ENCODE measurements around the gene CBLN3. TPM values are rescaled to one million over a fixed set of nuclear protein-coding genes. Genes with fewer than 3 reads are reported as not detected.

CBLN3 gene
- total and polyA plus RNA-seq, 9 of the 15 experiments (the other 6 are each of a cell fraction or from before 2014, with no cell fraction given) = 0.05 to 0.59 (median 0.26) TPM; not detected in 1

- TF ChIP-seq ZBTB11 (CRISPR knock-in tag; IDR thresholded peaks at IDR 0.05) = no peak
- no peak for TF ChIP-seq ZNF280B (CRISPR knock-in tag; IDR thresholded peaks at IDR 0.05)
- no peak for TF ChIP-seq ARNT (IDR thresholded peaks at IDR 0.05)
- no peak for TF ChIP-seq STAT5A (IDR thresholded peaks at IDR 0.05; ENCODE audit: borderline replicate concordance, low read length)
- no peak for TF ChIP-seq ZC3H11A (IDR thresholded peaks at IDR 0.05; ENCODE audit: low read depth, low read length)
- TF ChIP-seq SIX5 (IDR thresholded peaks at IDR 0.05; ENCODE audit: borderline replicate concordance in 1 of 2, insufficient read depth in 1 of 2, low read depth in 1 of 2, low read length in 2 of 2) = no peak
- no peak for TF ChIP-seq ZNF507 (tag; conservative IDR thresholded peaks at IDR 0.05)
Observed at GRCh38 chr14:24415421-24416253, 13.8 kb downstream of the CBLN3 start (continued).
